Vagina (tissue), 2 donors: ENCODE results near the gene UTS2R. TPM values are rescaled to one million over a fixed set of nuclear protein-coding genes. Genes with fewer than 3 reads are reported as not detected.

Experiments used
- DNase-seq, 2 donors: peaks; one replicate each; pipeline ENCODE4 v3.0.0-alpha.2; 2017; ENCODE audit errors: extremely low spot score in 2 of 2
- H3K27ac ChIP-seq: fragments of 200-600 bp; sonication (generic); one replicate; pipeline ENCODE4 v1.5.1; 2019
- H3K27me3 ChIP-seq: fragments of 200-600 bp; sonication (generic); one replicate; pipeline ENCODE4 v1.5.1; 2019
- H3K36me3 ChIP-seq, 2 donors: fragments of 200-600 bp; sonication (generic); one replicate each; pipeline ENCODE4 v1.5.1; 2017 to 2019
- H3K4me1 ChIP-seq: fragments of 200-600 bp; sonication (generic); one replicate; pipeline ENCODE4 v1.5.1; 2019
- H3K4me3 ChIP-seq, 2 donors: fragments of 200-600 bp; sonication (generic); 1 replicate in 1 of 2; 2 replicates in 1 of 2; pipeline ENCODE4 v1.5.1; 2016 to 2019
- H3K9me3 ChIP-seq: fragments of 200-600 bp; sonication (generic); one replicate; pipeline ENCODE4 v1.5.1; 2019
- POLR2A ChIP-seq, 2 donors: fragments of 450-650 bp; IDR thresholded peaks; one replicate each; pipeline ENCODE4 v1.6.1; 2017; ENCODE audit warnings: antibody characterized with exemption in 2 of 2, mild to moderate bottlenecking in 2 of 2, moderate library complexity in 2 of 2
- POLR2AphosphoS5 ChIP-seq, 2 donors: sonication (generic); formaldehyde crosslinking; IDR thresholded peaks; one replicate each; pipeline ENCODE4 v1.9.0; 2017; ENCODE audit warnings: antibody characterized with exemption in 2 of 2, mild to moderate bottlenecking in 2 of 2, low read depth in 1 of 2; ENCODE audit not compliant: insufficient read depth in 1 of 2
- intact Hi-C: fragments of 100-400 bp; cut with DNase I; formaldehyde crosslinking; loops from one replicate; pipeline ENCODE4 v1.15.1; 2023
- total RNA-seq: library from RNA; depleted of rRNA; stranded (reverse); fragments of >200 nt; gene quantifications from one replicate; pipeline ENCODE4 v1.2.3, GENCODE V29; 2016
- TF ChIP-seq, protein P1 (sequence below), 3 experiments: fragments of 450-650 bp in 2 of 3; fragments of 200-600 bp in 1 of 3; sonication (generic) in 1 of 3; IDR thresholded peaks; one replicate each; pipeline ENCODE4 v1.5.1; 2017 to 2019; ENCODE audit warnings: antibody characterized with exemption in 3 of 3, mild to moderate bottlenecking in 2 of 3, moderate library complexity in 2 of 3

The UTS2R gene
- total RNA-seq, 1 donor from 2014 or later, result not detected

DNA sequence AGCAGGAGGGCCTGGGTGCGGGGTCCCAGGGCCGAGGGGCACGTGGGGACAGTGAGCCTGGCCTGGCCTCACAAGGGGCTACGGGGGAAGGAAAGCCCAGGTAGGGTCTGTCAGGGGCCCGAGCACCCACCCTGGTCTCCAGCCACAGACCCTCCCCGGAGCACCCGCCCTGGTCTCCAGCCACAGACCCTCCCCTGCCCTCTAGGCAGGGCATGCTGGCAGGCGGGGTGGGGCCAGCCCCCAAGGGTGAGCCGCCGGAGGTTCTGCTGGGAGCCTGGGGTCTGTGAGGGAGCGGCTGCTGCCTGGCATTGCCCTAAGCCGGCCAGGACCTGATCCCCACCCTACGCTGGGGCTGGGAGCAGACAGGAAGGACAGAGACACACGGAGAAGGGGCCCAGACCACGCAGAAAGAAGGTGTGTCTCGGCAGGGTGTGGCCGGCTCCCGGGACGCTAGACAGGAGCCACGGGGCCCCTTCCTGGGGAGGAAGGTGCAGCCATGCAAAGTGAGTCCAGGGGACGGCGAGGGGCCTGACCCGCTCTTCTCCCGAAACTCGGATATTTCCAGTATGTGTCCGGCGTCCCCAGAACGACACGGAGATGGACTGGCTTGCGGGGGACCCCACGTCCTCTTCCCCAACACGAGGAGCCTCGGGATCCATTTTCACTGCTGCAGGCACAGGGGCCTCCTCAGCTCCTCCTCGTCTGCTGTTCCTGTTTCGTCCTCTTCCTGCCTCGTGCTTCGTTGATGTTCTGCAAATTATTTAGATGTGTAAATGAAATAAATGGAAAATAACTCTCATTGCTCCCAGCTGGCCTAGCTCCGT lies 15.5 kb downstream of the UTS2R start:
- Histone ChIP-seq H3K27me3 (no peaks in the 10 kb centered on the region), H3K27ac (peak overlapping the region; percentile 72), H3K4me3 (peak overlapping the region in 1 of 2 donors; percentile 8), H3K4me1 (peaks cover 28% of the 10 kb centered on the region), H3K9me3 (no peaks in the 10 kb centered on the region), H3K36me3 (no peaks in the 10 kb centered on the region)
- no peak for DNase-seq
- intact Hi-C loops, result no loop called here
- TF ChIP-seq POLR2AphosphoS5 (IDR thresholded peaks at IDR 0.05; ENCODE audit: insufficient read depth in 1 of 2, low read depth in 1 of 2), result no peak
- TF ChIP-seq POLR2A (IDR thresholded peaks at IDR 0.05), result no peak
- TF ChIP-seq, protein P1, sequence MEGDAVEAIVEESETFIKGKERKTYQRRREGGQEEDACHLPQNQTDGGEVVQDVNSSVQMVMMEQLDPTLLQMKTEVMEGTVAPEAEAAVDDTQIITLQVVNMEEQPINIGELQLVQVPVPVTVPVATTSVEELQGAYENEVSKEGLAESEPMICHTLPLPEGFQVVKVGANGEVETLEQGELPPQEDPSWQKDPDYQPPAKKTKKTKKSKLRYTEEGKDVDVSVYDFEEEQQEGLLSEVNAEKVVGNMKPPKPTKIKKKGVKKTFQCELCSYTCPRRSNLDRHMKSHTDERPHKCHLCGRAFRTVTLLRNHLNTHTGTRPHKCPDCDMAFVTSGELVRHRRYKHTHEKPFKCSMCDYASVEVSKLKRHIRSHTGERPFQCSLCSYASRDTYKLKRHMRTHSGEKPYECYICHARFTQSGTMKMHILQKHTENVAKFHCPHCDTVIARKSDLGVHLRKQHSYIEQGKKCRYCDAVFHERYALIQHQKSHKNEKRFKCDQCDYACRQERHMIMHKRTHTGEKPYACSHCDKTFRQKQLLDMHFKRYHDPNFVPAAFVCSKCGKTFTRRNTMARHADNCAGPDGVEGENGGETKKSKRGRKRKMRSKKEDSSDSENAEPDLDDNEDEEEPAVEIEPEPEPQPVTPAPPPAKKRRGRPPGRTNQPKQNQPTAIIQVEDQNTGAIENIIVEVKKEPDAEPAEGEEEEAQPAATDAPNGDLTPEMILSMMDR (IDR thresholded peaks at IDR 0.05), result no peak

GRCh38 chr17:82387705-82388106 lies 16.1 kb downstream of the UTS2R start:
- no peaks in the 10 kb centered on the region for H3K27me3 ChIP-seq
- H3K9me3 ChIP-seq, result no peaks in the 10 kb centered on the region
- TF ChIP-seq, protein P1 (IDR thresholded peaks at IDR 0.05), result no peak
- no peak for TF ChIP-seq POLR2A (IDR thresholded peaks at IDR 0.05)
- no peak for TF ChIP-seq POLR2AphosphoS5 (IDR thresholded peaks at IDR 0.05; ENCODE audit: insufficient read depth in 1 of 2, low read depth in 1 of 2)
- intact Hi-C loops, result no loop called here
- no peak overlapping the region for H3K27ac ChIP-seq
- DNase-seq, result no peak
- H3K36me3 ChIP-seq, result peaks cover 0 to under 1% of the 10 kb centered on the region in 2 donors
- H3K4me3 ChIP-seq, result no peak overlapping the region
- H3K4me1 ChIP-seq, result peaks cover 28% of the 10 kb centered on the region

GRCh38 chr17:82388223-82388921 lies 16.8 kb downstream of the UTS2R start:
- Histone ChIP-seq H3K27ac (no peak overlapping the region), H3K4me3 (no peak overlapping the region), H3K9me3 (no peaks in the 10 kb centered on the region), H3K4me1 (peaks cover 28% of the 10 kb centered on the region), H3K36me3 (peaks cover 0 to 6% of the 10 kb centered on the region in 2 donors), H3K27me3 (no peaks in the 10 kb centered on the region)
- intact Hi-C loops, result no loop called here
- DNase-seq, result no peak
- TF ChIP-seq POLR2A (IDR thresholded peaks at IDR 0.05), result no peak
- TF ChIP-seq POLR2AphosphoS5 (IDR thresholded peaks at IDR 0.05; ENCODE audit: insufficient read depth in 1 of 2, low read depth in 1 of 2), result no peak
- TF ChIP-seq, protein P1 (IDR thresholded peaks at IDR 0.05), result no peak

DNA sequence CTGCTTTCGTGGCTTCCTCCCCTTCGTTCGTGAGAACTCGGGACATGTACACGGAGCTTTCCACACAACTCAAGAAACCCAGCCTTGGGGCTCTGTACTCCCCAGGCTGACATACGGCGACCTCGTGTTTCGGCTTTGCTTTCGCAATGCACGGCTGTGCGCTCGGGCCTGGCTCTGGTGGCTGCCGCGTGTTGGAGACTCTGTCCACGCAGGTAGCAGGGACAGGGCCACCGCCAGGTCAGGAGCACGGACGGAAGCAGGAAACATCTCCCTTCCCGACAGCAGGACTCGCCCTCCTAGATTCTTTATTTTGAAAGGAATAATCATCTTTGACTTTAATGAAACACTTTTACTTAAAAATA lies 17.3 kb downstream of the UTS2R start:
- TF ChIP-seq POLR2A (IDR thresholded peaks at IDR 0.05) (no peak), POLR2AphosphoS5 (IDR thresholded peaks at IDR 0.05; ENCODE audit: insufficient read depth in 1 of 2, low read depth in 1 of 2) (no peak)
- TF ChIP-seq, protein P1 (IDR thresholded peaks at IDR 0.05), result no peak
- peaks cover 28% of the 10 kb centered on the region for H3K4me1 ChIP-seq
- H3K4me3 ChIP-seq, result no peak overlapping the region
- no peak for DNase-seq
- no peak overlapping the region for H3K27ac ChIP-seq
- intact Hi-C loops, result no loop called here
- H3K9me3 ChIP-seq, result no peaks in the 10 kb centered on the region
- peaks cover 0 to 6% of the 10 kb centered on the region in 2 donors for H3K36me3 ChIP-seq
- H3K27me3 ChIP-seq, result no peaks in the 10 kb centered on the region

- TF ChIP-seq POLR2A (IDR thresholded peaks at IDR 0.05) (no peak), POLR2AphosphoS5 (IDR thresholded peaks at IDR 0.05; ENCODE audit: insufficient read depth in 1 of 2, low read depth in 1 of 2) (no peak)
- TF ChIP-seq, protein P1 (IDR thresholded peaks at IDR 0.05), result no peak
- Histone ChIP-seq H3K27me3 (no peaks in the 10 kb centered on the region), H3K4me1 (peaks cover 25% of the 10 kb centered on the region), H3K27ac (no peak overlapping the region), H3K36me3 (peaks cover 0 to 6% of the 10 kb centered on the region in 2 donors), H3K9me3 (no peaks in the 10 kb centered on the region), H3K4me3 (no peak overlapping the region)
- intact Hi-C loops, result no loop called here
- no peak for DNase-seq
Measured at GRCh38 chr17:82389379-82389778, 17.8 kb downstream of the UTS2R start.
